Panc1 (cell line): ENCODE results near the gene GRB7.

Experiments
- CTCF ChIP-seq: fragments of 450-650 bp; IDR thresholded peaks from 2 replicates; pipeline ENCODE4 v1.5.1; 2017; ENCODE audit warnings: mild to moderate bottlenecking
- POLR2AphosphoS5 ChIP-seq: IDR thresholded peaks from 2 replicates; pipeline ENCODE4 v1.6.1; 2012; ENCODE audit warnings: mild to moderate bottlenecking, low read depth, low read length, moderate library complexity
- REST ChIP-seq, 2 experiments: IDR thresholded peaks; 2 replicates each; pipeline ENCODE4 v1.6.1; 2011 to 2012; ENCODE audit warnings: low read depth in 2 of 2, control low read depth in 1 of 2, low read length in 1 of 2, mild to moderate bottlenecking in 1 of 2, moderate library complexity in 1 of 2; ENCODE audit not compliant: insufficient read depth in 1 of 2
- TCF7L2 ChIP-seq: IDR thresholded peaks from 2 replicates; pipeline ENCODE4 v1.6.1; 2011; ENCODE audit warnings: mild to moderate bottlenecking, low read depth, low read length, inconsistent platforms

GRCh38 chr17:39744836-39745215, 7.1 kb downstream of the GRB7 start:
- TF ChIP-seq POLR2AphosphoS5: no peak
- TF ChIP-seq CTCF: no peak
- no peak for TF ChIP-seq REST (IDR thresholded peaks at IDR 0.05; ENCODE audit: insufficient read depth in 1 of 2, low read depth in 2 of 2, low read length in 1 of 2)
- TF ChIP-seq TCF7L2: no peak
